Tibial artery (tissue), 4 donors: ENCODE data around the gene SLC24A5.

ENCODE experiments used
- DNase-seq, 2 donors: peaks; one replicate each; pipeline ENCODE4 v3.0.0-alpha.2; 2019
- H3K27ac ChIP-seq, 2 donors: fragments of 200-600 bp; sonication (generic) in 1 of 2; 1 replicate in 1 of 2; 2 replicates in 1 of 2; pipeline ENCODE4 v1.5.1; 2018 to 2019; ENCODE audit warnings: mild to moderate bottlenecking in 1 of 2
- H3K27me3 ChIP-seq, 2 donors: fragments of 200-600 bp; sonication (generic) in 1 of 2; one replicate each; pipeline versions ENCODE4 v1.5.1 to v1.6.0; 2016 to 2019
- H3K36me3 ChIP-seq, 3 donors: fragments of 200-600 bp; sonication (generic) in 2 of 3; one replicate each; pipeline ENCODE4 v1.5.1; 2016 to 2019; ENCODE audit warnings: mild to moderate bottlenecking in 2 of 3
- H3K4me1 ChIP-seq, 4 donors: fragments of 200-600 bp; sonication (generic) in 2 of 4; 1 replicate in 3 of 4; 2 replicates in 1 of 4; pipeline ENCODE4 v1.5.1; 2016 to 2019
- H3K4me3 ChIP-seq, 2 donors: fragments of 200-600 bp; sonication (generic) in 1 of 2; 1 replicate in 1 of 2; 2 replicates in 1 of 2; pipeline ENCODE4 v1.5.1; 2018 to 2019; ENCODE audit warnings: mild to moderate bottlenecking in 2 of 2
- H3K9me3 ChIP-seq, 3 donors: fragments of 200-600 bp; sonication (generic) in 1 of 3; one replicate each; pipeline ENCODE4 v1.5.1; 2016 to 2019
- intact Hi-C: fragments of 100-400 bp; cut with DNase I; formaldehyde crosslinking; loops from one replicate; pipeline ENCODE4 v1.15.0; 2023; ENCODE audit warnings: low total_unique reads
- TF ChIP-seq, protein P1 (sequence below), 2 experiments: fragments of 200-600 bp in 1 of 2; fragments of 450-650 bp in 1 of 2; IDR thresholded peaks; one replicate each; pipeline ENCODE4 v1.5.1; 2017 to 2019; ENCODE audit warnings: antibody characterized with exemption in 2 of 2, mild to moderate bottlenecking in 1 of 2, moderate library complexity in 1 of 2

The SLC24A5 gene

DNA sequence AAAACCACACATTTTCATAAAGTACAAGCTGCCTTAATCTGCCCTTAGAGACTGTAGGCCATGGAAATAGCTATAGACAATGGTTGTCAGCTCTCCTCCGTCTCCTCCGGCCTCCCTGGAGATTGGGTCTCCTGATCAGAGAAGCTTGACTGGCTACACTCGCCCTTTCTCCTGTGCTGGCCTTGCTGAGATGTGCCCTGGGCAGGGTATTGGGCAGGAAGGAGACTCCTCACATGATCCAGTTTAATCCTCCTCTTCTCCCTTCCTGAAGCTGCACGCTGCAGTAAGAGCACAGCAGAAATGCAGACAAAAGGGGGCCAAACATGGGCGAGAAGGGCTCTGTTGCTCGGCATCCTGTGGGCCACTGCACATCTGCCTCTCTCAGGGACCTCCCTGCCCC, at the start of gene SLC24A5:
TSS of gene SLC24A5 (plus strand) at position 246 of the 400 bp plus-strand sequence. CDS start at position 301, 55 bp downstream.
- no peak within 1 kb of the TSS for H3K27ac ChIP-seq
- TF ChIP-seq, protein P1, sequence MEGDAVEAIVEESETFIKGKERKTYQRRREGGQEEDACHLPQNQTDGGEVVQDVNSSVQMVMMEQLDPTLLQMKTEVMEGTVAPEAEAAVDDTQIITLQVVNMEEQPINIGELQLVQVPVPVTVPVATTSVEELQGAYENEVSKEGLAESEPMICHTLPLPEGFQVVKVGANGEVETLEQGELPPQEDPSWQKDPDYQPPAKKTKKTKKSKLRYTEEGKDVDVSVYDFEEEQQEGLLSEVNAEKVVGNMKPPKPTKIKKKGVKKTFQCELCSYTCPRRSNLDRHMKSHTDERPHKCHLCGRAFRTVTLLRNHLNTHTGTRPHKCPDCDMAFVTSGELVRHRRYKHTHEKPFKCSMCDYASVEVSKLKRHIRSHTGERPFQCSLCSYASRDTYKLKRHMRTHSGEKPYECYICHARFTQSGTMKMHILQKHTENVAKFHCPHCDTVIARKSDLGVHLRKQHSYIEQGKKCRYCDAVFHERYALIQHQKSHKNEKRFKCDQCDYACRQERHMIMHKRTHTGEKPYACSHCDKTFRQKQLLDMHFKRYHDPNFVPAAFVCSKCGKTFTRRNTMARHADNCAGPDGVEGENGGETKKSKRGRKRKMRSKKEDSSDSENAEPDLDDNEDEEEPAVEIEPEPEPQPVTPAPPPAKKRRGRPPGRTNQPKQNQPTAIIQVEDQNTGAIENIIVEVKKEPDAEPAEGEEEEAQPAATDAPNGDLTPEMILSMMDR (IDR thresholded peaks at IDR 0.05) = no peak
- DNase-seq = no peak
- H3K4me3 ChIP-seq = no peak within 1 kb of the TSS
- H3K36me3 ChIP-seq = no peaks in the 10 kb centered on the region
- H3K9me3 ChIP-seq = no peaks in the 10 kb centered on the region
- no peaks in the 10 kb centered on the region for H3K27me3 ChIP-seq
- intact Hi-C loops = no loop called here
- no peaks in the 10 kb centered on the region for H3K4me1 ChIP-seq

- peaks cover 0 to 2% of the 10 kb centered on the region in 2 donors for H3K27me3 ChIP-seq
- no peak overlapping the region for H3K4me3 ChIP-seq
- H3K36me3 ChIP-seq = no peaks in the 10 kb centered on the region
- intact Hi-C loops = no loop called here
- no peak for DNase-seq
- TF ChIP-seq, protein P1 (IDR thresholded peaks at IDR 0.05) = no peak
- no peaks in the 10 kb centered on the region for H3K4me1 ChIP-seq
- no peaks in the 10 kb centered on the region for H3K9me3 ChIP-seq
- H3K27ac ChIP-seq = no peak overlapping the region
These were observed 47.8 kb upstream of the SLC24A5 start for GRCh38 chr15:48072941-48073340.

- intact Hi-C loops = no loop called here
- no peak for DNase-seq
- Histone ChIP-seq H3K27me3 (peaks cover 0 to 4% of the 10 kb centered on the region in 2 donors), H3K36me3 (no peaks in the 10 kb centered on the region), H3K4me1 (no peaks in the 10 kb centered on the region), H3K27ac (no peak overlapping the region), H3K9me3 (no peaks in the 10 kb centered on the region), H3K4me3 (no peak overlapping the region)
- TF ChIP-seq, protein P1 (IDR thresholded peaks at IDR 0.05) = no peak
These were observed 46.9 kb upstream of the SLC24A5 start for GRCh38 chr15:48073881-48074280.

GRCh38 chr15:48076454-48076853, 44.3 kb upstream of the SLC24A5 start:
- H3K4me3 ChIP-seq = no peak overlapping the region
- H3K9me3 ChIP-seq = no peaks in the 10 kb centered on the region
- no peaks in the 10 kb centered on the region for H3K36me3 ChIP-seq
- no peak for DNase-seq
- intact Hi-C loops = no loop called here
- no peaks in the 10 kb centered on the region for H3K4me1 ChIP-seq
- H3K27ac ChIP-seq = no peak overlapping the region
- H3K27me3 ChIP-seq = peaks cover 0 to 4% of the 10 kb centered on the region in 2 donors
- TF ChIP-seq, protein P1 (IDR thresholded peaks at IDR 0.05) = no peak

DNA sequence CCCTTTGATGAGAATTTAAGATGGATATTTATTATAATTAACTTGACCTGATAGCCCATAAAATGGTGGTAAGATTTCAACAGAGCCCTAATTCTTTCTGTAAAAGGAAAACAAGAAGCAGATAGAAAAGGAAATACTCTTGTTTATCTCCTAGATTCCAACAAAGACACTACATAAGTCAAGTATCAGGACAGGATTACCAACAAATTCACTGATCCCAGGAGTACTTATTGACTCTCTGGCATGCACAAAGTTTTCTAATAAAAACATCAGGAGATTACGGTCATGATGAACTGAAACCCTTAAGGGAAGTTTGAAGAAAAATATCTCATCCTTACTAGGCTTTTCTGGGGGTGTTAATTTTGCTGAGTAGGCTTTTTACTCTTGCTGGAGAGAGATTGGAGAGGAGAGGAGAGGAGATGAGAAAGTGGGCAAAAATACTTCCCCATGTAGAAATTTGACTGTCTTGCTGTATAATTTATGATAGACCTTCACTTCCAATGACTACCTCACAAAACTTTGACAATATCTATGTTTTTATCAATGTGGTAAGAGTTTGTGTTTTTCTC, 43.1 kb upstream of the SLC24A5 start:
- Histone ChIP-seq H3K4me3 (no peak overlapping the region), H3K27me3 (peaks cover 0 to 4% of the 10 kb centered on the region in 2 donors), H3K27ac (no peak overlapping the region), H3K36me3 (no peaks in the 10 kb centered on the region), H3K9me3 (no peaks in the 10 kb centered on the region), H3K4me1 (no peaks in the 10 kb centered on the region)
- no peak for DNase-seq
- intact Hi-C loops = no loop called here
- TF ChIP-seq, protein P1 (IDR thresholded peaks at IDR 0.05) = no peak
